Osteoblast (primary cell): Measurements from ENCODE around the gene CD69. TPM values are rescaled to one million over a fixed set of nuclear protein-coding genes. Genes with fewer than 3 reads are reported as not detected.

Source experiments
- DNase-seq: peaks from one replicate; pipeline ENCODE4 v3.0.0; 2011; ENCODE audit warnings: low spot score, mixed read lengths; ENCODE audit not compliant: insufficient read length; ENCODE audit errors: missing footprints
- H2AFZ ChIP-seq: 2 replicates; pipeline ENCODE4 v1.6.0; 2011; ENCODE audit warnings: mild to moderate bottlenecking, low read length
- H3K27ac ChIP-seq: 2 replicates; pipeline ENCODE4 v1.5.1; 2011; ENCODE audit warnings: mild to moderate bottlenecking, low read depth, low read length, moderate library complexity
- H3K27me3 ChIP-seq: 2 replicates; pipeline ENCODE4 v1.6.0; 2012; ENCODE audit warnings: mild to moderate bottlenecking, control low read depth, inconsistent platforms, low read length, moderate library complexity; ENCODE audit not compliant: insufficient read depth
- H3K36me3 ChIP-seq: 2 replicates; pipeline ENCODE4 v1.5.1; 2011; ENCODE audit warnings: mild to moderate bottlenecking, low read length, control low read depth, moderate library complexity; ENCODE audit not compliant: insufficient read depth
- H3K4me1 ChIP-seq: 2 replicates; pipeline ENCODE4 v1.5.1; 2011; ENCODE audit warnings: mild to moderate bottlenecking, low read length, control low read depth, moderate library complexity; ENCODE audit not compliant: insufficient read depth
- H3K4me2 ChIP-seq: 2 replicates; pipeline ENCODE4 v1.6.0; 2011; ENCODE audit warnings: mild to moderate bottlenecking, low read length; ENCODE audit not compliant: insufficient read depth
- H3K4me3 ChIP-seq: fragments of 200-600 bp; sonication (generic); 3 replicates; pipeline ENCODE4 v1.5.1; 2012; ENCODE audit warnings: mild to moderate bottlenecking, low read length, inconsistent platforms; ENCODE audit not compliant: insufficient read depth
- H3K79me2 ChIP-seq: 2 replicates; pipeline ENCODE4 v1.6.0; 2012; ENCODE audit warnings: mild to moderate bottlenecking, low read length, control low read depth, inconsistent platforms; ENCODE audit not compliant: insufficient read depth
- H3K9me3 ChIP-seq: 2 replicates; pipeline ENCODE4 v1.5.1; 2011; ENCODE audit warnings: low read depth, low read length, control low read depth
- H4K20me1 ChIP-seq: 2 replicates; pipeline ENCODE4 v1.6.0; 2012; ENCODE audit warnings: mild to moderate bottlenecking, low read length, control low read depth; ENCODE audit not compliant: insufficient read depth
- CTCF ChIP-seq: IDR thresholded peaks from 2 replicates; pipeline ENCODE4 v1.5.1; 2011; ENCODE audit warnings: mild to moderate bottlenecking, low read depth, low read length, moderate library complexity; ENCODE audit errors: extremely low read depth
- total RNA-seq: library from RNA; depleted of rRNA; stranded (reverse); fragments of >200 nt; gene quantifications from 2 replicates; pipeline ENCODE4 v1.2.3, GENCODE V29; 2012

Gene CD69
- total RNA-seq, 1 donor, result not detected

GRCh38 chr12:9751204-9752144 is 9.2 kb downstream of the CD69 start:
- Histone ChIP-seq H3K79me2 (no peaks in the 10 kb centered on the region), H3K4me2 (peak overlapping the region; percentile 53), H4K20me1 (no peaks in the 10 kb centered on the region), H3K4me1 (no peaks in the 10 kb centered on the region), H3K9me3 (no peaks in the 10 kb centered on the region), H3K27ac (no peak overlapping the region), H3K36me3 (no peaks in the 10 kb centered on the region), H3K27me3 (no peaks in the 10 kb centered on the region), H3K4me3 (no peak overlapping the region), H2AFZ (no peak overlapping the region)
- TF ChIP-seq CTCF, result no peak
- no peak for DNase-seq

- no peak overlapping the region for H2AFZ ChIP-seq
- no peak overlapping the region for H3K27ac ChIP-seq
- no peak overlapping the region for H3K4me3 ChIP-seq
- TF ChIP-seq CTCF, result peak; percentile 80
- H3K9me3 ChIP-seq, result no peaks in the 10 kb centered on the region
- no peaks in the 10 kb centered on the region for H3K4me1 ChIP-seq
- peak; percentile 79 for DNase-seq
- H3K4me2 ChIP-seq, result peak overlapping the region; percentile 53
- no peaks in the 10 kb centered on the region for H4K20me1 ChIP-seq
- no peaks in the 10 kb centered on the region for H3K27me3 ChIP-seq
- H3K36me3 ChIP-seq, result no peaks in the 10 kb centered on the region
- no peaks in the 10 kb centered on the region for H3K79me2 ChIP-seq
Observed at GRCh38 chr12:9750276-9751203, 10.2 kb downstream of the CD69 start.

- Histone ChIP-seq H2AFZ (no peak overlapping the region), H4K20me1 (no peaks in the 10 kb centered on the region), H3K36me3 (no peaks in the 10 kb centered on the region), H3K27ac (no peak overlapping the region), H3K9me3 (no peaks in the 10 kb centered on the region), H3K4me3 (no peak overlapping the region), H3K27me3 (no peaks in the 10 kb centered on the region), H3K4me1 (no peaks in the 10 kb centered on the region), H3K4me2 (no peak overlapping the region), H3K79me2 (no peaks in the 10 kb centered on the region)
- TF ChIP-seq CTCF, result no peak
- DNase-seq, result no peak
Observed at GRCh38 chr12:9749640-9750039, 11.1 kb downstream of the CD69 start.
